Right renal cortex interstitium (tissue), 3 donors: ENCODE measurements around the gene RNF10. TPM values are rescaled to one million over a fixed set of nuclear protein-coding genes. Genes with fewer than 3 reads are reported as not detected.
A peak's percentile ranks its signal among the peaks of the same experiment; 100 is the strongest.
"Not testable (repeated sequence)": the region's sequence is repeated elsewhere in the genome, so short reads cannot be mapped to it uniquely, and the experiment has no call there.

ENCODE experiments used
- DNase-seq, 3 donors: peaks; one replicate each; pipeline ENCODE4 v3.0.0-alpha.2; 2013; ENCODE audit warnings: low read depth in 3 of 3, low spot score in 2 of 3
- polyA plus RNA-seq, 3 donors: library from polyadenylated mRNA; unstranded; fragments of 120-200 nt; gene quantifications; one replicate each; pipeline ENCODE4 v1.2.1, GENCODE V29; 2013; ENCODE audit not compliant: insufficient read length in 3 of 3

RNF10 gene
- polyA plus RNA-seq, 3 donors = 237 to 303 (median 280) TPM

GRCh38 chr12:120522568-120522967, 11.6 kb upstream of the RNF10 start:
- no peak for DNase-seq

- DNase-seq = peak; percentile 80 to 88 (median 85)
Observed at GRCh38 chr12:120528861-120529525, 5.2 kb upstream of the RNF10 start, which contains the start of gene COQ5. Gene COQ5, minus strand, starts transcription at chr12:120529158. Its CDS starts 17 bp downstream, at chr12:120529141.

GRCh38 chr12:120529641-120530417, 4.3 kb upstream of the RNF10 start:
- peak in 1 of 3 donors; percentile 36 for DNase-seq

DNA sequence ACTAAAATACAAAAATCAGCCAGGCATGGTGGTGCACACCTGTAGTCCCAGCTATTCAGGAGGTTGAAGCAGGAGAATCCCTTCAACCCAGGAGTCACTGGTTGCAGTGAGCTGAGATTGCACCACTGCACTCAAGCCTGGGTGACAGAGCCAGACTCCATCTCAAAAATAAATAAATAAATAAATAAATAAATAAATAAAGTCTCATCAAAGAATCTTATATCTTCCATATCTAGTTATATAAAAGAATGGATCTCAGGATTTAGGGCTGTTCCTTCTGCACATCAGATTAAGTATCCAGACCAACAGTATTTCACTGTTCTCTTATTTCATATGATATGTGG, 3.8 kb upstream of the RNF10 start:
- not testable (repeated sequence) for DNase-seq

DNA sequence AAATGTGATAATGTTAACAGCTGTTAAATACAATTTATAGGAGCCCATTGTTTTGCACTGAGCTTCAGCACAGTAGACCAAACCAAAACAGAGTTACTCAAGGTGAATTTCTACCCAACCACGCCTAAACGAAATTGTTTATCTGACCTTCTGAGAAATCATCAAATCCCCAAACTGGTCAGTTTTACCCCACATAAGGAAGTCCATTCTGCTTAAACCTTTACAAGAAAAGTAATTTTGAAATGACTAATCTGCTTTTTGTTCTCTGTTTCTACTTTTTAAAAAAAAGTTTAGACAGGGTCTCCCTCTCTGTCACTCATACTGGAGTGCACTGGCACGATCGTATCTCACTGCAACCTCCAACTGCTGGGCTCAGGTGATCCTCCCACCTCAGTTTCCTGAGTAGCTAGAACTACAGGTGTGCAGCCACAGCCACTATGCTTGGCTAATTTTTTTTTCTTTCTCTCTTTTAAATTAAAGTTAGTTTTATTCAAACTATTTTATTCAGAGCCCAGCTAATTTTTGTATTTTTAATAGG, 1.4 kb upstream of the RNF10 start:
- no peak for DNase-seq

DNA sequence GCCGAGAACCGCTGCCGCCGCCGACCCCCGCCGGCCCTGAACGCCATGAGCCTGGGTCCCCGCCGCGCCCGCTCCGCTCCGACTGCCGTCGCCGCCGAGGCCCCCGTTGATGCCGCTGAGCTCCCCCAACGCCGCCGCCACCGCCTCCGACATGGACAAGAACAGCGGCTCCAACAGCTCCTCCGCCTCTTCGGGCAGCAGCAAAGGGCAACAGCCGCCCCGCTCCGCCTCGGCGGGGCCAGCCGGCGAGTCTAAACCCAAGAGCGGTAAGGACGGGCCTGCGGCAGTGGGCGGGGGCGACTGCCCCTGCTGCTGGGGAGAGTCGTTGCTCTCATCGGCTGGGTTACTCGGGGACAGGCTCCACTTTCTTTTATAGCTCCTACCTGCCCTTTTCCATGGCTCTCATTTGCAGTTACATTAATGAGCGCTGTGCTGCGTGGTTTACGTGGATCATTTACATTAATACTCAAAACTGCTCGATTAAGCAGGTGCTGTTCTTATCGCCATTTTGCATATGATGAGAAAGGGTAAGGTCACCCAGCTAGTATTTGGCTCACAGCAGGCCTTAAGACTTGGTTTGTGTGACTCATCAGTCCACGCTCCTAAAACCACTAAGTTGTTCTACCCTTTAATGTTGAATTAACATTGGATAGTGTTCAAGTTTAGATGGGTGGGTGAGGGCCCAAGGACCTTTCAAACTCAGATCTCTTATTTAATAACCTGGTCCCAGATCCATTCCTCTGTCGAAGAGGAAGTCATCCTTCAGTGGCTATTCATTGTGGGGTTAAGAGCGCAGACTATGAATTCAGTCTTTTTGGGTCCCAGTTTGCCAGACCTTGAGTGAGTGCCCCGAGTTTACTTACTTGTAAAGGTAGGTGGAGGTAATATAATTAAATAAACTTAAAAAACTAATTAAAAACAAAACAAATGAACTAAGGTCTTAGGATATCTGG, 823 bp downstream of the RNF10 start:
- DNase-seq = peak in 1 of 3 donors; percentile 47

DNA sequence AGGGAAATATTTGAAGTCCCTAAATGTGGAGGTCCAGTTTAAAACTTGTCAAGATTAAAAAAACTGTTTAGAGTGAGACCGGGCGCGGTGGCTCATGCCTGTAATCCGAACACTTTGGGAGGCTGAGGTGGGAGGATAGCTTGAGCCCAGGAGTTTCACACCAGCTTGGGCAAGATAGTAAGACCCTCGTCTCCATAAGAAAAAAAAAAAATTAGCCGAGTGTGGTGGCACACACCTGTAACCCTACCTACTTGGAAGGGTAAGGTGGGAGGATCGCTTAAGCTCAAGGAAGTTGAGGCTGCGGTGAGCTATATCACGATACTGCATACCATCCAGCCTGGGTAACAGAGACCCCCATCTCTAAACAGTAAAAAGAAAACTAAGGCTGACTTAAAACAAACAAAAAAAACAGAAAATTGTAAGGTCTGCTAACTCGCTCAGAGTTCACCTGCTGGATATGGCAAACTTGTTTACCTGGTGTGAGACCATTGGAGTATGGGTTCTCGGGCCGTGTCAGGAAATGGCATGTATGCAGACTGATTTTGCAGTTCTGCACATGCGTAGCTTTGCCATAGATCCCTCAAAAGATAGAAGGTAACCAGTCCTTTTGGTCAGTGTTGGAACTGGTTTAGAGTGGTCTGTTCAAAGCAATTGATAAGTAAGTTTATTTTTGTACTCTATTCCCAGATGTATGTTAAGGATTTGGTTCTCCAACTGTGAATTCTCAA, 2.1 kb downstream of the RNF10 start:
- no peak for DNase-seq

DNA sequence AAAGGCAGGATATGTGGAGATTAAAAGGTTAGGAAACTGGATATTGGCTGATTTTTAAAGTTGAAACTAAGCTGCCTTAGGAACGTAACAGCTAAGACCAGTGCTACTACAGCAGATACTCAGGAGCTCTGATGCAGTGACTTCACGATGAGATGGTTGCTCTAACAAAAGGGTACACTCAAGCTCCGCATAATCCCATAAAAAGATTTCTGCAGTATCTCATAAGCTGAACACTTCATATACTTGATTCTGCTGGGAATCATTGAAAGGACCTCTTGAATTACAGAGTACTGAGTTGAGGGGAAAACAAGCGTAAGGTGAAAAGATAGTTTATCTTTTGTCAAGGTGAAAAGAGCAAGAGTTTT, 3.7 kb downstream of the RNF10 start:
- no peak for DNase-seq

- no peak for DNase-seq
Observed at GRCh38 chr12:120538281-120539156, 4.4 kb downstream of the RNF10 start.

DNA sequence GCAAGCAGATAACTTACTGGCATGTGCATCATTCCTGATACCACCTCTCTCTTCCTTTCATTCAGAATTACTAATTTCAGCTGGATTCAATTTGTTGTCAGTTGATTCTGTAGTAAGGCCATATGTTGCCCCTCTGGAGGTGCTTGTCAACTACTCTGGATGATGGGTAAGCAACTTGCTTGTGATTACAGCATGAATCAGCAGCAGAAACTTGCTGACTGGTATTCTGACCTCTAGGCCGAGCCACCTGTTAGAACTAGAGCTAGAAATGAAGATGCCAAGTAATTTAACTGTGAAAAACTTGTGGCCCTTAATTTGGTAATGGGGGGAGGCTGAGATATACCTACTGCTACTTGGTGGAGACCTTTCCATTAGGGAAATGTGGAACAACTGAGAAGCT, 5.1 kb downstream of the RNF10 start:
- no peak for DNase-seq

- no peak for DNase-seq
Observed at GRCh38 chr12:120540445-120540844, 6.3 kb downstream of the RNF10 start.

DNA sequence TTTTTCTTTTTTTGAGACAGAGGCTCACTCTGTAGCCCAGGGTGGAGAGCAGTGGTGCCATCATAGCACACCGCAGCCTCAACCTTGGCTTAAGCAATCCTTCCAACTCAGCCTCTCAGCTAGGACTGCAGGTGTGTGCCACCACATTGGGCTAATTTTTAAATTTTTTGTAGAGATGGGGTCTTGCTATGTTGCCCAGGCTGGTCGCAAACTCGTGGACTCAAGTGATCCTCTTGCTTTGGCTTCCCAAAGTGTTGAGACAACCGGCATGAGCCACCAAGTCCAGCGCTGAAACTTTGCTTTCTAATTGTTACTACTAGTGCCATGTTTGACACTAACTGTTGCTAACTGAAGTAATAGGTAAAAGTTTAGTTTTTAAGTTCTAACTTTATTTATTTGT, 8.0 kb downstream of the RNF10 start:
- DNase-seq = no peak

DNA sequence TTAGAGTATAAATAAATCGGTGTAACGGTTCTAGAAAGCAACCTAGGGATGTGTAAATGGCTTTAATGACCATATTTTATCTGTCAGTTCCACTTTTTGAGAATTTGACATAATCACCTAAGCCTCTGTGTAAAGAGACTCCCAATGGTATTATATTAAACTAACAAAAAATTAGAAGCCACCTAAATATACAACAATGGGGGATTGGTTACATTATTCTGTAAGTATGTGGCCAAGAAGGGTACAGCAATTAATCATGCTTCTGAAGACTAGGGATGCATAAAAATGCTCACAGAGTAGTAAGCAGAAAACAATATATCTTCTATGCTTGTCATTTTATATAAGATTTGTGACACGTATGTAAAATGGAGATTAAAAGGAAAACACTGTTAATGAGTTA, 10.5 kb downstream of the RNF10 start:
- no peak for DNase-seq

- DNase-seq = no peak
Observed at GRCh38 chr12:120546050-120546386, 11.9 kb downstream of the RNF10 start.

DNA sequence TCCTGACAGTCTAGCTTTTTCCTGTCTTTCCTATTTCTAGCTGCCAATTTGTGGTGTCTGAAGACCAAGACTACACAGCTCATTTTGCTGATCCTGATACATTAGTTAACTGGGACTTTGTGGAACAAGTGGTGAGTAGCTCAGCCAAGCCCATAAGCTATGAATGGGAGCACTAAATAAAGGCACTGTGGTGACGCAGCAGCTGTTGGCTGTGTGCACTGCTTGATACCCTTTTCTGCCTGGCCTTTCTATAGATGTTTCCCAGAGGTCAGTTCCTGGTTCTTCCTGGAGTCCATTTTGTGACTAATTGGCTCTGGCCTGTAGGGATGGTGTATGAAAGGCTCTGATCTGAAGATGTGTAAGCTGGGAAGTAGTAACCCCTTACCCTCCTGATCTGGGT, 20.5 kb downstream of the RNF10 start:
- no peak for DNase-seq

DNA sequence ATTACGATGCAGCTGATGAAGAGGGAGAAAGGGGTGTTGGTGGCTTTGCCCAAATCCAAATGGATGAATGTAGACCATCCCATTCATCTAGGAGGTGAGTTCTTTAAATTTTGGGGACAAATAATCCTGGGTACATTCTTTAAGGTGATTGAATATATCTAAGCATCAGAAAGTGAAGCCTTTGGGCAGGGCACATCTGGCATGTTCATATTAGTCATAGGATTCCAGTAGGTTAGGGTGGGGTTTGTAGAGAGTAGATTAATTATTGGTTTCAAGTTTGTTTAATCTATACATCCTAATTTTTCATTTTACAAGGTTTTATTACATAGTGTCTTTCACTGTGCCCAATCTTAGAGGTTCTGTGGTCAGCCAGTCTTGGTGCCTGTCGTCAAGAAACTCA, 23.4 kb downstream of the RNF10 start:
- no peak for DNase-seq

GRCh38 chr12:120562906-120563305, 28.8 kb downstream of the RNF10 start:
- DNase-seq = no peak

- DNase-seq = no peak
Observed at GRCh38 chr12:120563495-120563894, 29.3 kb downstream of the RNF10 start.

DNA sequence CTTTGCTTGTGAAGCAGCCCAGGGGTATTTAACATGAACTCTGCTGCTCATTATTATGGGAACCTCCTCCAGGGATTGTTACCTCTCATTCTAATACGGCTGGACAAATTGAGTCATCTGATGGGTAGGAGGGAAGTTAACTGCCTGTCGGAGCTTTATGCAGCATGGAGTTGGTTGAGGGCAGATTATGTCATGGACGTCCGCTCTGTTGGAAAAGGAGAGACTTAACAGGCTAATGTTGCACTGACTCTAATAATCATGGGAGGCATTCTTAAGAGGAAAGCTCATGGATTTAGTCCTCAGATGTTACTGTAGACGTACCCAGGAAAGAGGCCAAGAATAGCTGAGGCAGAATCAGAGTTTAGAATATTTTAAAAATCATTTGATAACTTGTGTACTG, 37.1 kb downstream of the RNF10 start:
- DNase-seq = no peak
